Osteoblast (primary cell): Measurements from ENCODE around the gene CTSH. TPM values are rescaled to one million over a fixed set of nuclear protein-coding genes. Genes with fewer than 3 reads are reported as not detected.

ENCODE experiments used
- DNase-seq: peaks from one replicate; pipeline ENCODE4 v3.0.0; 2011; ENCODE audit warnings: low spot score, mixed read lengths; ENCODE audit not compliant: insufficient read length; ENCODE audit errors: missing footprints
- H2AFZ ChIP-seq: 2 replicates; pipeline ENCODE4 v1.6.0; 2011; ENCODE audit warnings: mild to moderate bottlenecking, low read length
- H3K27ac ChIP-seq: 2 replicates; pipeline ENCODE4 v1.5.1; 2011; ENCODE audit warnings: mild to moderate bottlenecking, low read depth, low read length, moderate library complexity
- H3K27me3 ChIP-seq: 2 replicates; pipeline ENCODE4 v1.6.0; 2012; ENCODE audit warnings: mild to moderate bottlenecking, control low read depth, inconsistent platforms, low read length, moderate library complexity; ENCODE audit not compliant: insufficient read depth
- H3K36me3 ChIP-seq: 2 replicates; pipeline ENCODE4 v1.5.1; 2011; ENCODE audit warnings: mild to moderate bottlenecking, low read length, control low read depth, moderate library complexity; ENCODE audit not compliant: insufficient read depth
- H3K4me1 ChIP-seq: 2 replicates; pipeline ENCODE4 v1.5.1; 2011; ENCODE audit warnings: mild to moderate bottlenecking, low read length, control low read depth, moderate library complexity; ENCODE audit not compliant: insufficient read depth
- H3K4me2 ChIP-seq: 2 replicates; pipeline ENCODE4 v1.6.0; 2011; ENCODE audit warnings: mild to moderate bottlenecking, low read length; ENCODE audit not compliant: insufficient read depth
- H3K4me3 ChIP-seq: fragments of 200-600 bp; sonication (generic); 3 replicates; pipeline ENCODE4 v1.5.1; 2012; ENCODE audit warnings: mild to moderate bottlenecking, low read length, inconsistent platforms; ENCODE audit not compliant: insufficient read depth
- H3K79me2 ChIP-seq: 2 replicates; pipeline ENCODE4 v1.6.0; 2012; ENCODE audit warnings: mild to moderate bottlenecking, low read length, control low read depth, inconsistent platforms; ENCODE audit not compliant: insufficient read depth
- H3K9me3 ChIP-seq: 2 replicates; pipeline ENCODE4 v1.5.1; 2011; ENCODE audit warnings: low read depth, low read length, control low read depth
- H4K20me1 ChIP-seq: 2 replicates; pipeline ENCODE4 v1.6.0; 2012; ENCODE audit warnings: mild to moderate bottlenecking, low read length, control low read depth; ENCODE audit not compliant: insufficient read depth
- total RNA-seq: library from RNA; depleted of rRNA; stranded (reverse); fragments of >200 nt; gene quantifications from 2 replicates; pipeline ENCODE4 v1.2.3, GENCODE V29; 2012
- TF ChIP-seq, protein P1 (sequence below): IDR thresholded peaks from 2 replicates; pipeline ENCODE4 v1.5.1; 2011; ENCODE audit warnings: mild to moderate bottlenecking, low read depth, low read length, moderate library complexity; ENCODE audit errors: extremely low read depth

CTSH gene
- total RNA-seq, 1 donor, result 4.7 TPM

DNA sequence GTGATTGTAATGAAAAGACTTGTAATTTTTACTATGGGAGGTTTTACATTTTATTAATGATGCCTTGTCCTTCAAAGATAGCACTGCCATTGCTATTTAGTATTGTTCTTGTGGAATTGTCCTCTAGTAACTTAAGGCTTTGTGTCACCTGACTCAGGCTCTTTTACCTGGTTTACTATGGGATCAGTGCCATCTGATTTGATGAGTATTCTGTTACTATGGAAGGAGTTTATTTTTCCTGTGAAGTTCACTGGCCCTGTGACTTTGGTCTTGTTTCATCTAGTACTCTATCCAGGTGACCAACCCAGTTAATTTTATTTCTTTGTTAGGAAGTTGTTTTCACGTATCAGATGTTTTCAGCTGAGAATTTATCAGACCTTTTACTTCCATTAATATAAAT lies 63.2 kb downstream of the CTSH start:
- no peak overlapping the region for H2AFZ ChIP-seq
- H3K9me3 ChIP-seq, result no peaks in the 10 kb centered on the region
- DNase-seq, result no peak
- H3K4me2 ChIP-seq, result no peak overlapping the region
- no peak overlapping the region for H3K4me3 ChIP-seq
- H3K36me3 ChIP-seq, result peaks cover 60% of the 10 kb centered on the region
- H4K20me1 ChIP-seq, result peaks cover 95% of the 10 kb centered on the region
- H3K27ac ChIP-seq, result peak overlapping the region; percentile 13
- H3K27me3 ChIP-seq, result no peaks in the 10 kb centered on the region
- peaks cover 48% of the 10 kb centered on the region for H3K4me1 ChIP-seq
- H3K79me2 ChIP-seq, result peaks cover 99% of the 10 kb centered on the region
- TF ChIP-seq, protein P1, sequence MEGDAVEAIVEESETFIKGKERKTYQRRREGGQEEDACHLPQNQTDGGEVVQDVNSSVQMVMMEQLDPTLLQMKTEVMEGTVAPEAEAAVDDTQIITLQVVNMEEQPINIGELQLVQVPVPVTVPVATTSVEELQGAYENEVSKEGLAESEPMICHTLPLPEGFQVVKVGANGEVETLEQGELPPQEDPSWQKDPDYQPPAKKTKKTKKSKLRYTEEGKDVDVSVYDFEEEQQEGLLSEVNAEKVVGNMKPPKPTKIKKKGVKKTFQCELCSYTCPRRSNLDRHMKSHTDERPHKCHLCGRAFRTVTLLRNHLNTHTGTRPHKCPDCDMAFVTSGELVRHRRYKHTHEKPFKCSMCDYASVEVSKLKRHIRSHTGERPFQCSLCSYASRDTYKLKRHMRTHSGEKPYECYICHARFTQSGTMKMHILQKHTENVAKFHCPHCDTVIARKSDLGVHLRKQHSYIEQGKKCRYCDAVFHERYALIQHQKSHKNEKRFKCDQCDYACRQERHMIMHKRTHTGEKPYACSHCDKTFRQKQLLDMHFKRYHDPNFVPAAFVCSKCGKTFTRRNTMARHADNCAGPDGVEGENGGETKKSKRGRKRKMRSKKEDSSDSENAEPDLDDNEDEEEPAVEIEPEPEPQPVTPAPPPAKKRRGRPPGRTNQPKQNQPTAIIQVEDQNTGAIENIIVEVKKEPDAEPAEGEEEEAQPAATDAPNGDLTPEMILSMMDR, result no peak

DNA sequence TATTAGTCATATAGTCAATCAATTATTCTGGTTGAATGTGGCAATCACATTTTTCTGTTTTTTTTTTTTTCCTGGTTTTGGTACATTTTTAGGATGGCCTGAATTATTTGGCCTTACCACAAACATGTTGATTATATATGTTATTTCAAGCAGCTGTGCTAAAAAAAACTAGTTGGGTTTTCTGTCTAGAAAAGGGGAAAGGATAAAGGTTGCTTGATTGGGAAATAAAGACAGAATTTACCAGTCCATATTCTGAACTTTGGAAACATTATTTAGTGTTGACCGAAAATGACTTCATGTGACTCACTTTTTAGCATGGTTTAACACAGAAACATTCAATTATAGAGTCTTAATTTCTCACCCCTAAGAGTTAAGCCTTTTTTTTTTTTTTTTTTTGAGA lies 64.0 kb downstream of the CTSH start:
- Histone ChIP-seq H4K20me1 (peaks cover 97% of the 10 kb centered on the region), H3K4me3 (no peak overlapping the region), H2AFZ (no peak overlapping the region), H3K4me1 (peaks cover 55% of the 10 kb centered on the region), H3K27me3 (no peaks in the 10 kb centered on the region), H3K4me2 (no peak overlapping the region), H3K27ac (no peak overlapping the region), H3K9me3 (no peaks in the 10 kb centered on the region), H3K79me2 (peaks cover 100% of the 10 kb centered on the region), H3K36me3 (peaks cover 51% of the 10 kb centered on the region)
- TF ChIP-seq, protein P1, result no peak
- DNase-seq, result no peak

DNA sequence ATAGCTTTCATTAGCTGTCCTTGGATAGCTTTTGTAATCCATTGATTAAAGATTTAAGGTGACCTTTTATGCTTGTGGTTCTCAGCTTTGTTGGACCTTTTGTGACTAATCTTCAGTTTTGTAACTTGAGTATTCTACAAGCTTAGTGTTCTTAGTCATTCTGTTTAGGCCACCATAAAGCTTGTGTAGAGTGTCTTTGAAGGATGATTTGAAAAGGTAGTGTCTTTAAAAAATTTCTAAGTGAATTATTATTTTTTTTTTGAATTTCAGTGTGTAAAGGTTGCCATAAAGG lies 64.7 kb downstream of the CTSH start:
- Histone ChIP-seq H3K27ac (peak overlapping the region; percentile 49), H3K4me2 (peak overlapping the region; percentile 87), H4K20me1 (peaks cover 97% of the 10 kb centered on the region), H3K4me1 (peaks cover 60% of the 10 kb centered on the region), H3K79me2 (peaks cover 100% of the 10 kb centered on the region), H3K9me3 (no peaks in the 10 kb centered on the region), H3K4me3 (no peak overlapping the region), H3K36me3 (peaks cover 45% of the 10 kb centered on the region), H2AFZ (no peak overlapping the region), H3K27me3 (no peaks in the 10 kb centered on the region)
- DNase-seq, result no peak
- TF ChIP-seq, protein P1, result no peak

DNA sequence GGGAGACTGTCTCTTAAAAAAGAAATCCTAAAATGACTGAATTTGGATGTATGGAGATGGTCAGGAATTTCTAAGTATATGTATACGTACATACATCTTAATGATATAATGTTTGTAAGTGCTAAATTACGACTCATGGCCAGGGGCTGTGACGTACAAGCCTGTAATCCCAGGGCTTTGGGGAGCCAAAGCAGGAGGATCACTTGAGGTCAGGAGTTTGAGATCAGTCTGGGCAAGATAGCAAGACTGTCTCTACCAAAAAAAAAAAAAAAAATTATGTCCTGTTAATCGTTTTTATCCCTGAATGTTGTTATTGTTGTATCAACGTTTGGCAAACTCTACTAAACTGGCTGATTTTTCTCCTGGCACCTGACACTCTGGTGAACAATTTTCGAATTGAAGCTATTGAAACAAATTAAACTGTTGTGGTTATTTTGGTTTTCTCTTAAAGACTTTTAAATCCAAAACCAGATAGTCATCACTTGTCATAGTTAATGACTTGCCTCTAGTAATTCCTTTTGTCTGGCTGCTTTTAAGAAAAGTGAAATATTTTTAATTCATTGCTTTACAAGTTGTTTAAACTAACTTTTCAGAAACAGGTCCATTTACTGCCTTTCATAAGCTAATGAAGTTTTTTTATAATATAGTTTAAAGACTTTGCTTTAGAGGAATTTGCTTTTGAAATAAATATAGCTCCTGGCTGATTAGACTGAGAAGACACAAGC lies 65.2 kb downstream of the CTSH start:
- H3K79me2 ChIP-seq, result peaks cover 100% of the 10 kb centered on the region
- no peak overlapping the region for H3K4me3 ChIP-seq
- TF ChIP-seq, protein P1, result no peak
- peaks cover 98% of the 10 kb centered on the region for H4K20me1 ChIP-seq
- peaks cover 64% of the 10 kb centered on the region for H3K4me1 ChIP-seq
- H3K9me3 ChIP-seq, result no peaks in the 10 kb centered on the region
- peak overlapping the region; percentile 49 for H3K27ac ChIP-seq
- H2AFZ ChIP-seq, result no peak overlapping the region
- H3K27me3 ChIP-seq, result no peaks in the 10 kb centered on the region
- DNase-seq, result no peak
- peak overlapping the region; percentile 87 for H3K4me2 ChIP-seq
- H3K36me3 ChIP-seq, result peaks cover 39% of the 10 kb centered on the region
